ENCODE data around the gene RAB10. TPM values are rescaled to one million over a fixed set of nuclear protein-coding genes. Genes with fewer than 3 reads are reported as not detected.
"Not testable (repeated sequence)": the region's sequence is repeated elsewhere in the genome, so short reads cannot be mapped to it uniquely, and the experiment has no call there.

RAB10 gene
- total RNA-seq, 3 donors from 2014 or later, result 135 to 155 (median 146) TPM

DNA sequence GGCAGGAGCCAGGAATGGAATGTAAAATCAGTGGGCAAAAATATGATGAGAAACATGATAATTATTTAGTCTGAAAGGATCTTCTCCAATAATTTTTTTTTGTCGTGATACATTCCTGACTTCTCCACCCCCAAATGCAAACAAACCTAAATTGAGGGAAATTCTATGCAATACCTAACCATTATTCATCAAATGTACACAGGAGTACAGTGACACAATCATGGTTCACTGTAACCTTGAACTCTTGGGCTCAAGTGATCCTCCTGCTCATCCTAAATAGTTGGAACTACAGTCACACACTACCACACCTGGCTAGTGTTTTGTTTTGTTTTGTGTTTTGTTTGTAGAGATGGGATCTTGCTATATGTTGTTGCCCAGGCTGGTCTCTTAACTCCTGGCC, 46.5 kb downstream of the RAB10 start:
- peaks cover 6% of the 10 kb centered on the region for H3K9me3 Mint-ChIP-seq
- no peak for ATAC-seq
- H3K4me3 Mint-ChIP-seq, result no peak overlapping the region
- H3K4me1 Mint-ChIP-seq (ENCODE audit: low read depth), result peaks cover 24% of the 10 kb centered on the region
- DNase-seq, result no peak
- H3K36me3 Mint-ChIP-seq (ENCODE audit: insufficient read depth), result peaks cover 30% of the 10 kb centered on the region
- H3K27me3 Mint-ChIP-seq (ENCODE audit: low read depth), result no peaks in the 10 kb centered on the region

DNA sequence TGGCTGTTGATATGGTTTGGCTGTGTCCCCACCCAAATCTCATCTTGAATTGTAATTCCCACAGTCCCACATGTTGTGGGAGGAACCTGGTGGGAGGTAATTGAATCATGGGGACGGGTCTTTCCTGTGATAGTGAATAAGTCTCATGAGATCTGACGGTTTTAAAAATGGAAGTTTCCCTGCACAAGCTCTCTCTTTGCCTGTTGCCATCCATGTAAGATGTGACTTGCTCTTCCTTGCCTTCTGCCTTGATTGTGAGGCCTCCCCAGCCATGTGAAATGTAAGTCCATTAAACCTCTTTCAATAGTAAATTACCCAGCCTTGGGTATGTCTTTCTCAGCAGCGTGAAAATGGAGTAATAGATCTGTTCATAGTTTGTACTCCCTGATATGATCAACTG, 47.0 kb downstream of the RAB10 start:
- not testable (repeated sequence) for ATAC-seq; H3K4me3 Mint-ChIP-seq; H3K27me3 Mint-ChIP-seq (ENCODE audit: low read depth); DNase-seq; H3K9me3 Mint-ChIP-seq
- H3K4me1 Mint-ChIP-seq (ENCODE audit: low read depth), result peaks cover 20% of the 10 kb centered on the region
- peaks cover 30% of the 10 kb centered on the region for H3K36me3 Mint-ChIP-seq (ENCODE audit: insufficient read depth)

DNA sequence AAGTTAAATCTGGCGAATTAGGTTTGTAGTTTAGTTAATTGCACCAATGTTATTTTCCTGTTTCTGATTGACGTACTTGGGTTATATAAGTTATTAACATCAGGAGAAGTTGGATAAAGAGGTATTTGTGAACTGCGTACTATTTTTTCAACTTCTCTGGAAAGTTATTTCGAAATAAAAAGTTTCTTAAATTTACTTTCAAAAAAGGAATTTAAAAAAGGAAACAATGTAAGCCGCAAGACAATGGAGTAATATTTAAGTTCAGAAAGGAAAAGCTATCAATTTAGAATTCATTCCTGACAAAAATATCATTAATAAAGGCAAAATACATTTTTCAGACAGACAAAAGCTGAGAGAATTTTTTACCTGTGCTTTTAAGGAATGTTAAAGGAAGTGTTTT, 47.7 kb downstream of the RAB10 start:
- Mint-ChIP-seq H3K4me1 (ENCODE audit: low read depth) (peaks cover 25% of the 10 kb centered on the region), H3K27me3 (ENCODE audit: low read depth) (no peaks in the 10 kb centered on the region), H3K4me3 (no peak overlapping the region), H3K36me3 (ENCODE audit: insufficient read depth) (peaks cover 30% of the 10 kb centered on the region), H3K9me3 (peaks cover 6% of the 10 kb centered on the region)
- ATAC-seq, result no peak
- DNase-seq, result no peak

DNA sequence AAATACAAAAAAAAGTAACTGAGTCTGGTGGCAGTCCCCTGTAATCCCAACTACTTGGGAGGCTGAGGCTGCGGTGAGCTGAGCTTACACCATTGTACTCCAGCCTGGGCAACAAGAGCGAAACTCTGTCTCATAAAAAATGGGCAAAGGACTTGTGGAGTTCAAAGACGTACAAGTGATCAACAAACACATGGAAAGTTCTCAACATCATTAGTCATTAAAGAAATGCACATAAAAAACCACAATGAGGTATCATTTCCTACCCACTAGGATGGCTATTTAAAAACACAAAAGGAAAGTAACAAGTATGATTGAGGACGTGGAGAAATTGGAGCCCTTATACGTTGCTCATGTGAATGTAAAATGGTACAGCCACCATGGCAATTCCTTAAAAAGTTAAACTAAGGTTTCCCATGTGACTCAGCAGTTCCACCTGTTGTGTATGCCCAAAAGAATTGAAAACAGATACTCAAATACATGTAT, 52.3 kb downstream of the RAB10 start:
- peaks cover 3% of the 10 kb centered on the region for H3K9me3 Mint-ChIP-seq
- H3K27me3 Mint-ChIP-seq (ENCODE audit: low read depth), result no peaks in the 10 kb centered on the region
- no peak overlapping the region for H3K4me3 Mint-ChIP-seq
- DNase-seq (peak; percentile 9), ATAC-seq (peak; percentile 87 to 91)
- H3K4me1 Mint-ChIP-seq (ENCODE audit: low read depth), result peaks cover 43% of the 10 kb centered on the region
- H3K36me3 Mint-ChIP-seq (ENCODE audit: insufficient read depth), result peaks cover 16% of the 10 kb centered on the region

DNA sequence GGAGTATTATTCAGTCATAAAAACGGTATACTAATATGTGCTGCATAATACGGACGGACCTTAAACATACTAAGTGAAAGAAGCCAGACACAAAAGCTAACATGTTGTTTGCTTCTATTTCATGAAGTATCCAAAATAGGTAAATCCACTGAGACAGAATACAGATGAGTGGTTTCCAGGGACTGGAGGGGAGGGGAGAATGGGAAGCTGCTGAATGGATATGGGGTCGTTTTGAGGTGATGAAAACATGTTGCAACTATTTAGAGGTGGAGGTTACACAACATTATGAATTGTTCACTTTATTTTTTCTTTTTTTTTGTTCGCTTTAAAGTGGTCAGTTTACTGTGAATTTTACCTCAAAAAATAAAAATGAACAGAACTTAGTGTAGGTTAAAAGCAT, 52.9 kb downstream of the RAB10 start:
- Mint-ChIP-seq H3K9me3 (no peaks in the 10 kb centered on the region), H3K27me3 (ENCODE audit: low read depth) (no peaks in the 10 kb centered on the region), H3K36me3 (ENCODE audit: insufficient read depth) (peaks cover 17% of the 10 kb centered on the region), H3K4me3 (no peak overlapping the region), H3K4me1 (ENCODE audit: low read depth) (peaks cover 47% of the 10 kb centered on the region)
- no peak for ATAC-seq
- DNase-seq, result no peak

DNA sequence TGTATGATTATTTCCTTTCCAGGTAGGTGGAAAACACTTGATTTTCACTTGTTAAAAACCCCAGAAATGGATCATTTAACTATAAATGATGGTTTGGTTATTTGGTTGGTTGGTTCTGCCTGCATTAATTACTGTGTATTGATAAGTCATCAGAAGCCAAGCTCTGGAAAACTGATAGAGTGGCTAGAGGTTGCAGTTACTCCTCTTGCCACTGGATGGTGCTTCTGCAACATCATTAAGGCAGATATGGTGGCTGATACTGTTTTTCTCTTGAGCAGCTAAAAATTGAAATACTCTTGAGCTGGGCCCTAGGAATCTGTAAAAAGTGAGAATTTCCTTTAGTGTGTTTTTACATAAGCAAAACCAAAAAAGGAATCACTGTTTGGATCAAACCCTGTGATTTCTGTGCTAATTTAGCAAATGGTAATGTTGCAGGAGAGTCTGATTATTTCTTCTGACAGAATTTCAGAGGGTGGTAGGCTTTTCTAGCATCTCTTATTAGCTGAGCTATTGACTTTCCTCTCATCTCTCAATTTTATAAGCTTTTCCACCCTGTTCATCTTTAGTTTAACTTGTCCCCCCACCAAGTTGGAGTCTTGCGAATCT, 54.3 kb downstream of the RAB10 start:
- peak; percentile 37 to 44 for ATAC-seq
- H3K27me3 Mint-ChIP-seq (ENCODE audit: low read depth), result no peaks in the 10 kb centered on the region
- H3K36me3 Mint-ChIP-seq (ENCODE audit: insufficient read depth), result peaks cover 15% of the 10 kb centered on the region
- peaks cover 57% of the 10 kb centered on the region for H3K4me1 Mint-ChIP-seq (ENCODE audit: low read depth)
- no peaks in the 10 kb centered on the region for H3K9me3 Mint-ChIP-seq
- H3K4me3 Mint-ChIP-seq, result no peak overlapping the region
- no peak for DNase-seq

DNA sequence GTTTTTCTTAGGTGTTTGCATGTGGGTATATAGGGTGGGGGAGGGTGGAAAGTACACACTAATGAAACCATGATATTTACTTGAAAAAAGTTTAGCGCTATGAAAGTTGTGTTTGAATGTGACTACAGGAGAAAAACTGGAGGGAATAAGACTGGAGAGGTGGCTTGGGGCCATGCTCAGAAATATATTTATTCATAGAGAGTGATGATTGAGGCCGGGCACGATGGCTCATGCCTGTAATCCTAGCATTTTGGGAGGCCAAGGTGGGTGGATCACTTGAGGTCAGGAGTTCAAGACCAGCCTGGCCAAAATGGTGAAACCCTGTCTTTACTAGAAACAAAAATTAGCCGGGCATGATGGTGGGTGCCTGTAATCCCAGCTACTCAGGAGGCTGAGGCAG, 55.0 kb downstream of the RAB10 start:
- peaks cover 60% of the 10 kb centered on the region for H3K4me1 Mint-ChIP-seq (ENCODE audit: low read depth)
- not testable (repeated sequence) for H3K4me3 Mint-ChIP-seq; H3K27me3 Mint-ChIP-seq (ENCODE audit: low read depth); ATAC-seq; DNase-seq; H3K9me3 Mint-ChIP-seq
- H3K36me3 Mint-ChIP-seq (ENCODE audit: insufficient read depth), result peaks cover 18% of the 10 kb centered on the region

DNA sequence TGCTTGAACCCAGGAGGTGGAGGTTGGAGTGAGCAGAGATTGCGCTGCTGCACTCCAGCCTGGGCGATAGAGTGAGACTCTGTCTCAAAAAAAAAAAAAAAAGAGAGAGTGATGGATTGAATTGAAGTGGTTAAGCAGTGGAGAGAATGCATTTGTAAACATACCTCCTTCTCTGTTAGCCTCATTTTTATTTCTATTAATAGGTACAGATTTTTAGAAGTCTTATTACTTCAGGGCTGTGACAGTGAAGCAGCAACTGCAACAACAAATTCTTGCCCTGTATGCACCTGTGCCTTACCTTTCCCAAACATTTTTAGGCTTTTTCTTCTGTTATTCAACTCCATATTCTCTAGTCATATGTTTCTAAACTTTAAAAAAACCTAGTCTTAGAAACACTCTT, 55.5 kb downstream of the RAB10 start:
- no peaks in the 10 kb centered on the region for H3K9me3 Mint-ChIP-seq
- ATAC-seq, result no peak
- H3K36me3 Mint-ChIP-seq (ENCODE audit: insufficient read depth), result peaks cover 14% of the 10 kb centered on the region
- H3K27me3 Mint-ChIP-seq (ENCODE audit: low read depth), result no peaks in the 10 kb centered on the region
- H3K4me1 Mint-ChIP-seq (ENCODE audit: low read depth), result peaks cover 55% of the 10 kb centered on the region
- DNase-seq, result no peak
- no peak overlapping the region for H3K4me3 Mint-ChIP-seq

DNA sequence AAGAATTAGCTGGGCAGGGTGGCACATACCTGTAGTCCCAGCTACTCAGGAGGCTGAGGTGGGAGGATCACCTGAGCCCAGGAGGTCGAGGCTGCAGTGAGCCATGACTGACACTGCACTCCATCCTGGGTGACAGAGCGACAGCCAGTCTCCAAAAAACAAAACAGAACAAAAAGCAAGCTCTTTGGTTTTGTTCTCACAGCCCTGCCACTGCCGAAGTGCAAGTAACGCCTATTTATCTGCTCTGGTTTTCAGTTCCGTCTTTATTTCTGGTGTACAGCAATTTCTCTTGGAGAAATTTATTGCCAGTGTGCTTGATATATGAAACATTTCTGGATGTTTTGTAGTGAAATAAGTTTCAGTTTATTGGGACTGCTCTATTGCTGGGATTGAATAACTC, 61.9 kb downstream of the RAB10 start:
- no peak for ATAC-seq
- Mint-ChIP-seq H3K9me3 (no peaks in the 10 kb centered on the region), H3K4me1 (ENCODE audit: low read depth) (peaks cover 40% of the 10 kb centered on the region), H3K4me3 (no peak overlapping the region), H3K36me3 (ENCODE audit: insufficient read depth) (peaks cover 24% of the 10 kb centered on the region), H3K27me3 (ENCODE audit: low read depth) (no peaks in the 10 kb centered on the region)
- no peak for DNase-seq

DNA sequence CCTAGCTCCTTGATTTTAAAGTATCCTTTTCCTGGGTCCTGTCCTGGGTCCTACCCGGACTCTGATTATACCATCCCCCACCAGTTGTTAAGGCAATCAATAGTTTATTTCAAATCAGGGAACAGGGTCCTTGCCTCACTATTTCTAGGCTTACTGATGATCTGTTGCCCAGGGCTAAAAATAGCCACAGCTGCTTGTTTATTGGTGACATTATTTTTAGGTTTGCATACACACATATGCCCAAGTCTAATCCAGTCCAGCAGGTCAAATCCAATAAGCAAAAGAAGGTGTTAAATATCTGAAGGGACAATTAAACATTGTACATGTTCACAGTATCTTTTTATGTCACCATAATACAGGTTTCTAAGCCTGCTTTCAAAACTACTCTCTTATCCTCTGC, 66.0 kb downstream of the RAB10 start:
- Mint-ChIP-seq H3K4me3 (no peak overlapping the region), H3K9me3 (no peaks in the 10 kb centered on the region), H3K36me3 (ENCODE audit: insufficient read depth) (peaks cover 39% of the 10 kb centered on the region), H3K4me1 (ENCODE audit: low read depth) (peaks cover 30% of the 10 kb centered on the region), H3K27me3 (ENCODE audit: low read depth) (no peaks in the 10 kb centered on the region)
- no peak for ATAC-seq
- DNase-seq, result no peak

DNA sequence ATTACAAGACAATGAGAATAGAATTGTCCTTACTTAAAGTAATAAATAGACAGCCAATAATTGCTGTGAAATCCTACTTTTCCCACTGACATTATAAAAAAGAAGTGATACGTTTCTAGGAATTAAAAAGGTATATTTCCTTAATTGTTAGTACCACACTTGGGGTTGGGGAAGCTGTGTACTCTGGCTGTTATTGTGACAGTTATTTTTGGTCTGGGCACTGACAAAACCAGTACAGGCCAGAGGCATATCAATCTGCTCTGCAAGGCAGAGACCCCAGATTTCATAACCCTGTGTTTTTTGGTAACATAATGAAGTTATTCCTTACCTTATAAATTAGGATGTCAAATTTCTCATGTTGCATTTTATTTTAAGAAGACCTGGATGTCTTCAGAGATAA, 66.5 kb downstream of the RAB10 start:
- Mint-ChIP-seq H3K36me3 (ENCODE audit: insufficient read depth) (peaks cover 42% of the 10 kb centered on the region), H3K4me1 (ENCODE audit: low read depth) (peaks cover 30% of the 10 kb centered on the region), H3K4me3 (no peak overlapping the region), H3K9me3 (no peaks in the 10 kb centered on the region), H3K27me3 (ENCODE audit: low read depth) (no peaks in the 10 kb centered on the region)
- no peak for DNase-seq
- ATAC-seq, result no peak

DNA sequence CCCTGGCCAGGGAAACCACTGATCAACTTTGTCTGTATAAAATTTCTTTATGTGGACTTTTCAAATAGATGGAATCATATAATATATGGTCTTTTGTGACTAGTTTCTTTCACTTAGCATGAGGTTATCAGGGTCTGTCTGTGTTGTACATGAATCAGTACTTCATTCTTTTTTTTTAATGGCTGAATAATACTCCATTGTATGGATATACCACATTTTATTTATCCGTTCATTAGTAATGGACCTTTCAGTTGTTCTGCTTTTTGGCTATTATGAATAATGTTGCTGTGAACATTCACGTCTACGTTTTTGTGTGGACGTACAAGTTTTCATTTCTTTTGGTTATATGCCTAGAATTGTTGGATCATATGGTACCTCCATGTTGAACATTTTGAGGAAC, 69.9 kb downstream of the RAB10 start:
- DNase-seq (no peak), ATAC-seq (no peak)
- no peaks in the 10 kb centered on the region for H3K27me3 Mint-ChIP-seq (ENCODE audit: low read depth)
- H3K4me1 Mint-ChIP-seq (ENCODE audit: low read depth), result peaks cover 22% of the 10 kb centered on the region
- H3K9me3 Mint-ChIP-seq, result no peaks in the 10 kb centered on the region
- no peak overlapping the region for H3K4me3 Mint-ChIP-seq
- peaks cover 37% of the 10 kb centered on the region for H3K36me3 Mint-ChIP-seq (ENCODE audit: insufficient read depth)

DNA sequence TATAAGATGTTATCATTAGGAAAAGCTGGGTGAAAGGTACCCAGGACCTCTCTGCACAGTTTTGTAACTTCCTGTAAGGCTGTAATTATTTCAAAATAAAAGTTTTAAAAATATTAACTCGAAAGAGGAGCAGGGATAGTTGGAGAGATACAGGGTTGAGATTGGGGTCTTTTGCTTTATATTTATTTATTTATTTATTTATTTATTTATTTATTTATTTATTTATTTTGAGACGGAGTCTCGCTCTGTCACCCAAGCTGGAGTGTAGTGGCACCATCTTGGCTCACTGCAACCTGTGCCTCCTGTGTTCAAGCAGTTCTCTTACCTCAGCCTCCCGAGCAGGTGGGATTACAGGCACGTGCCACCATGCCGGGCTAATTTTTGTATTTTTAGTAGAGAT, 74.8 kb downstream of the RAB10 start:
- H3K4me3 Mint-ChIP-seq; H3K9me3 Mint-ChIP-seq; DNase-seq; H3K27me3 Mint-ChIP-seq (ENCODE audit: low read depth); ATAC-seq: not testable (repeated sequence)
- Mint-ChIP-seq H3K36me3 (ENCODE audit: insufficient read depth) (peaks cover 19% of the 10 kb centered on the region), H3K4me1 (ENCODE audit: low read depth) (peaks cover 13% of the 10 kb centered on the region)

DNA sequence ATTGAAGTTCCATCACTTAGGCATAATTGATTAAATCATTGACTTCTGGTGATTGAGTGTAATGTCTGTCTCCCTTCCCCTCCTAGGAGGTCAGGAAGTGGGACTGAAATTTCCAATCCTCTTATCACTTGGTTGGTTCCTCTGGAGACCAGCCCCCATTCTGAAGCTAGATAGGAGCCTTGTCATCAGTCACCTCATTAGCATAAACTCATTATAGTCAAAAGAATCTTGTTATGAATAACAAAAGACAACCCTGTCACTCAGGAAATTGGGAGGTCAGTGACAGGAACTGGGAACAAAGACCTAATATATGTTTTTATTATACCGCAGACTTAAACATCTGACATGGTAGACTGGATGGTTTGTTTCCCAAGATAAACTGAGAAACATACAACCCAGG, 78.3 kb downstream of the RAB10 start:
- peaks cover 15% of the 10 kb centered on the region for H3K36me3 Mint-ChIP-seq (ENCODE audit: insufficient read depth)
- no peaks in the 10 kb centered on the region for H3K27me3 Mint-ChIP-seq (ENCODE audit: low read depth)
- no peak overlapping the region for H3K4me3 Mint-ChIP-seq
- ATAC-seq (no peak), DNase-seq (no peak)
- H3K9me3 Mint-ChIP-seq, result no peaks in the 10 kb centered on the region
- peaks cover 15% of the 10 kb centered on the region for H3K4me1 Mint-ChIP-seq (ENCODE audit: low read depth)

DNA sequence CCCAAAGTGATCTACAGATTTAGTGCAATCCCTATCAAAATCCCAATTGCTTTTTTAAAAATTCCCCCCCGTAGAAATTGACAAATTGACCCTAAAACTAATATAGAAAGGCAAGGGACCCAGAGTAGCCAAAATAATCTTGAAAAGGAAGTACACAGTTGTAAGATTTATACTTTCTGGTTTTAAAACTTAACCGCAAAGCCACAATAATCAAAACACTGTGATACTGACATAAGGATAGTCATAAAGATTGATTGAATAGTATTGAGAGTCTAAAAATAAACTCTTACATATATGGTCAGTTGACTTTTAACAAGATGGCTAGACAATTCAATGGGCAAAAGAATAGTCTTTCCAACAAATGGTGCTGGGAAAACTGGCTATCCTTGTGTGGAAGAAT, 80.3 kb downstream of the RAB10 start:
- no peaks in the 10 kb centered on the region for H3K9me3 Mint-ChIP-seq
- no peak for ATAC-seq
- no peak overlapping the region for H3K4me3 Mint-ChIP-seq
- DNase-seq, result no peak
- peaks cover 15% of the 10 kb centered on the region for H3K36me3 Mint-ChIP-seq (ENCODE audit: insufficient read depth)
- peaks cover 9% of the 10 kb centered on the region for H3K4me1 Mint-ChIP-seq (ENCODE audit: low read depth)
- H3K27me3 Mint-ChIP-seq (ENCODE audit: low read depth), result no peaks in the 10 kb centered on the region
